ENCODE data around the gene ZMYND19.

Gene ZMYND19

DNA sequence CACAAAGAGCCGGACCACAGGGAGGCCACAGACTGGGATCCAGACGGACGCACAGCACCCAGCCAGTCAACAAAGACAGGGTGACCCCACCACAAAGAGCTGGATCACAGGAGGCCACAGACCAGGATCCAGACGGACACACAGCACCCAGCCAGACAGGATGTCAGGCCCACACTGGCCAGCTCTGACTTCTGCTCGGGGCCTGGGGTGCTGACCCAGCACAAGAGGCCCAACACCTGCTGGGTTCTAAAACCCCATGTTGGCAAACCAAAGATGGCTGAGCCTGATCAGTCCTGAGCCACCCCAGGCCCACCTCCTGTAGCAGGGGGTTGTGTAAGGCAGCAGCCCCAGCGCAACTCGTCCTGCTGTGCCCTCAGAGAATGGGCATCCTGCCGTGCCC is 6.4 kb downstream of the ZMYND19 start:
- TF ChIP-seq, protein P1, sequence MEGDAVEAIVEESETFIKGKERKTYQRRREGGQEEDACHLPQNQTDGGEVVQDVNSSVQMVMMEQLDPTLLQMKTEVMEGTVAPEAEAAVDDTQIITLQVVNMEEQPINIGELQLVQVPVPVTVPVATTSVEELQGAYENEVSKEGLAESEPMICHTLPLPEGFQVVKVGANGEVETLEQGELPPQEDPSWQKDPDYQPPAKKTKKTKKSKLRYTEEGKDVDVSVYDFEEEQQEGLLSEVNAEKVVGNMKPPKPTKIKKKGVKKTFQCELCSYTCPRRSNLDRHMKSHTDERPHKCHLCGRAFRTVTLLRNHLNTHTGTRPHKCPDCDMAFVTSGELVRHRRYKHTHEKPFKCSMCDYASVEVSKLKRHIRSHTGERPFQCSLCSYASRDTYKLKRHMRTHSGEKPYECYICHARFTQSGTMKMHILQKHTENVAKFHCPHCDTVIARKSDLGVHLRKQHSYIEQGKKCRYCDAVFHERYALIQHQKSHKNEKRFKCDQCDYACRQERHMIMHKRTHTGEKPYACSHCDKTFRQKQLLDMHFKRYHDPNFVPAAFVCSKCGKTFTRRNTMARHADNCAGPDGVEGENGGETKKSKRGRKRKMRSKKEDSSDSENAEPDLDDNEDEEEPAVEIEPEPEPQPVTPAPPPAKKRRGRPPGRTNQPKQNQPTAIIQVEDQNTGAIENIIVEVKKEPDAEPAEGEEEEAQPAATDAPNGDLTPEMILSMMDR (IDR thresholded peaks at IDR 0.05; ENCODE audit: low read length, missing control alignments): no peak
- no peak for DNase-seq (ENCODE audit: low read depth)
- no peak overlapping the region for H3K4me3 ChIP-seq (replicated peaks; ENCODE audit: low read depth, low read length)

DNA sequence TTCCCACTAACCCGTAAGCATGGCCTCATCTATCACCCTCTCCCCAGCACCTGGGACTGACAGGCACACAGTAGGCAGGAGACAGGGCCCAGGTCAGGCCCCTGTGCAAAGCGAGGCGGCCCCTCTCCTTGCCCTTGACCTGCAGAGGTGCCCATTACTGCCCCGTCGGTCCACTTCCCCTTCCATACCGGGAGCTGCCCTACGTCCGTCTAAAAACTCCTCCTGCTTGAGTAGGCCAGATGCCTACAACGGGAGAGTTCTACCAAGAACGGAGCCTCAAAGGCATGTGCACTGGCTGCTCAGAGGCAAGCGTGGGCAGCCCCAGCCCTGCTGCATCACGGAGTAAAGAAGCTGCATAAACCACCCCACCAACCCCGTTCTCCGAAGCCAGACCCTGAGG is 7.0 kb downstream of the ZMYND19 start:
- H3K4me3 ChIP-seq (replicated peaks; ENCODE audit: low read depth, low read length): no peak overlapping the region
- DNase-seq (ENCODE audit: low read depth): no peak
- TF ChIP-seq, protein P1 (IDR thresholded peaks at IDR 0.05; ENCODE audit: low read length, missing control alignments): no peak

DNA sequence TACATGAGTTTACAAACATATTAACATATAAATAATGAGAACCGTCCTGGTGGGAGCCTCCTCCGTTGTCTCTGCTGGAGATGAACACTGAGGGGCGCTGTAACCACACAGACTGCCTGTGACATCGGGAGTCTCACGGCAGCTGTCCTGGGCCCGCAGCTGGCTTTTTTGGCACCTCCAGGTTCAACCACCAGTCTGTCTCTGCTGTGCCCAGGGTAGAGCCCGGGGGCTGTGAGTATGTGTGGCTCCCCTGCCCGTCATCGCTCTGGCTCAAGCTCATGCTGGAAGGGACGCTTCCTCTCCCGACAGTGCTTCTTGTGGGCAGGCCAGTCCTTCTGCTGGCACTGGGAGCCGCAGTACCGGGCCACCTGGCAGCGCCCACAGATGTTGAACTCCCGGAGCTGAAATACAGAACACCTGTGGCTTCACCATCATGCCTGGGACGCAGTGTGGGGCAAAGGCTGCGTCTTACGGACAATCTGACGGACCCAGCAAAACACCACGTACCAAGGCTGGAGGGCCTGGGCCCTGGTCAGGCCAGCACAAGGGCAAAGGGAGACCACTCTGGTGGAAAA is 7.9 kb downstream of the ZMYND19 start:
- peak; percentile 24 for DNase-seq (ENCODE audit: low read depth)
- no peak overlapping the region for H3K4me3 ChIP-seq (replicated peaks; ENCODE audit: low read depth, low read length)
- TF ChIP-seq, protein P1 (IDR thresholded peaks at IDR 0.05; ENCODE audit: low read length, missing control alignments): peak; percentile 13

DNA sequence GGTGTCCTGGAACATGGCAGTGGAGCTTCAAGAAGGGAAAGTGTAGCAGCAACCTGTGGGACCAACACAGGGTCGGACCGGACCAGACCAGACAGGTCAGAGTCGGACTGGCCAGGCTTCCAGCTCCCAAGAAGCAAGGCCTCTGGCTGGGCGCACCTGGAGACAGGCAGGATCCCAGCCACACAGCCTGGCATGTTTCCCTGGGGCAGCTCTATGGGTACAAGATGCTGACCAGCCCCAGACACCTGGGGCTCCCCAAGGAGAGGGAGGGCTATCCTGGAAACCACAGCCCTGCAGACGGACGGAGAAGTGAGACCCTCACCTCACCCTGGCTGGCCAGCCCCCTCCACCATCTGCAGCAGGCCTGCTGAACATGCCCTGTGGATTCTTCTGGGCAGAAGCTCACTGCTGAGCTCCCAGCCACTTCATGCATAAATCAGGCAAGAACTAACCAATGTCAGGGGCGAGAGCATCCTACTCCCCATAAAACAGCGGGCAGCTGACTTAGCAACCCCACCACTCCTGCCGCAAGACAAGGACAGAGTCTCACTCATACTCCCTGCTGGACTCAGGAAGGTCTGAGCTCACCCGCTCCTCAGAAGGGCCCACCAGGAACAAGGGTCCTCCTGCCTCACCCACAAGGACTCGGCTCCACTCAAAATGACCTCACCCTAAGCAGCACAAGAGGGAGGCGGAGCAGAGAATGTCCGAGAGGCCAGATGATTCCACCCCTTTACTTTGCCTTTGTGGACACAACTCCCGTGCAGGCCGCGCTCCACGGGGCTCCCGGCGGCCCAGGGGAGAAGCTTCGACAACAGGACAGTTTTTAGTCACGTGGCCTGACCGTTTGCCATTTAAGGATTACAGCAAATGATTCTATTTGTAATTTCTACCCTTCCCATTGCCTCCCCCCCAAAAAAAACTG is 8.7 kb downstream of the ZMYND19 start:
- H3K4me3 ChIP-seq (replicated peaks; ENCODE audit: low read depth, low read length): no peak overlapping the region
- TF ChIP-seq, protein P1 (IDR thresholded peaks at IDR 0.05; ENCODE audit: low read length, missing control alignments): no peak
- DNase-seq (ENCODE audit: low read depth): no peak

DNA sequence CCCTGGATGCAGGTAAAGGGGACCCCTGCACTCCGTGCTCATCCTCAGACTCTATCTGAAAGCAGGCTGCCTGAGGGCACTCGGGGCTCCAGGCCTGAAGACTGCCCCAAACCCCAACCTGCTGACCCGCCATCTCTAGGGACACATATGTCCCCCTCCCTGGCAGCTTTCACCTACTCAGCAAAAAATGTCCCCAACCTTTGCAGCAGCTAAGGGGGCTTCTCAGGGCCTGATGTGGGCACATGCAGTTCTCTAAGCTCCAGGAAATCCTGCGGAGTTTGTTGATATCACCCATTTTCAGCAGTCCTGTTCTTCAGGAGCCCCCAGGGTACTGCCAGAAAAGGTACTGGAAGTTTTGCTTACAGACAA is 9.4 kb downstream of the ZMYND19 start:
- no peak overlapping the region for H3K4me3 ChIP-seq (replicated peaks; ENCODE audit: low read depth, low read length)
- DNase-seq (ENCODE audit: low read depth): no peak
- TF ChIP-seq, protein P1 (IDR thresholded peaks at IDR 0.05; ENCODE audit: low read length, missing control alignments): no peak

DNA sequence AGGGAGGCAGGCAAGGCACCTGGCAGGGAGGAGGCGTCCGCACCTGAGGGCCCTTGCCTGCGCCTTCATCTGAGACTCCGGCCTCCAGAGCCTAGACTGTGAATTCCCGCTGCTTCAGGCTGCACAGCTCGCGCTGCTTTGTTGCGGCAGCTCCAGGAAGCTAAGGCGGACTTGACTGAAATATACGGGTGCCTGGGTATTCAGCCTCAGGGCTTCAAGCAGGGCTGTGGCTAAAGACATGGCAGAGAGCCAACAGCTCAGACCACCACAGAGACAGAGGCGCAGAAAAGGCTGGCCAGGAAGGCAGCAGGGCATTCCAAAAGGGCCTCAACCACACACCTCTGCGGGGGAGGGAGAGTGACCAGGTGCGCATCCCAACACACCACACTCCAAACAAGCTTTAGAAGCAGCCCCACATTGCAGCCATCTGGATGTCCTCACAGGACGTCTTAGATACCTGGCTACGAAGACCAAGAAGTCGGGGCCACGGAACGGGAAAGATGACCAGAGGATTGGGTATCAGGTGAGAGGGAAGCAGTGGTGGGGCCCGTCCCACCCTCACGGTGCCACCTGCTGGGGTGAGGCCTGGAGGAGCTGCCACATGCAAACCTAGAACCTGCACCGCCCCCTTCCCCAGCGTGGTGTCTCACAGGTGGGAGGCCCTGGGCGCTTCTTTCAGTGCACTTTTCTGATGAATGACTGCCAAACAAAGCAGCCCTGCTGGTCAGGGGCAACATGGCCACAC is 9.9 kb downstream of the ZMYND19 start:
- TF ChIP-seq, protein P1 (IDR thresholded peaks at IDR 0.05; ENCODE audit: low read length, missing control alignments): no peak
- no peak overlapping the region for H3K4me3 ChIP-seq (replicated peaks; ENCODE audit: low read depth, low read length)
- DNase-seq (ENCODE audit: low read depth): no peak

Measured in fibroblast of pulmonary artery (primary cell).